HAP-1 (cell line): Measurements from ENCODE around the gene HIPK2.

ENCODE experiments used
- DNase-seq, 2 experiments: peaks; one replicate each; pipeline ENCODE4 v3.0.0-alpha.2; 2016 to 2020; ENCODE audit warnings: low spot score in 2 of 2
- H3K27me3 ChIP-seq: fragments of 250-450 bp; sonication (Bioruptor Pico); 2 replicates; pipeline ENCODE4 v1.5.1; 2020; ENCODE audit warnings: low read depth, mild to moderate bottlenecking, moderate library complexity
- H3K36me3 ChIP-seq: fragments of 250-450 bp; sonication (Bioruptor Pico); replicated peaks from 2 replicates; pipeline ENCODE4 v1.5.1; 2020; ENCODE audit warnings: mild to moderate bottlenecking
- H3K4me1 ChIP-seq: fragments of 250-450 bp; sonication (Bioruptor Pico); 2 replicates; pipeline ENCODE4 v1.5.1; 2020; ENCODE audit warnings: mild to moderate bottlenecking
- H3K4me3 ChIP-seq: fragments of 250-450 bp; sonication (Bioruptor Pico); 2 replicates; pipeline ENCODE4 v1.5.1; 2020; ENCODE audit warnings: mild to moderate bottlenecking, moderate library complexity
- H3K9me3 ChIP-seq: fragments of 250-450 bp; sonication (Bioruptor Pico); 2 replicates; pipeline ENCODE4 v1.5.1; 2020; ENCODE audit warnings: mild to moderate bottlenecking, moderate library complexity
- in situ Hi-C: fragments of 300-500 bp; cut with MboI; formaldehyde crosslinking; loops from 3 replicates; pipeline ENCODE4 v1.14.3; 2020; ENCODE audit warnings: low sequenced_read_pairs, inconsistent platforms, mixed read lengths

Gene HIPK2

DNA sequence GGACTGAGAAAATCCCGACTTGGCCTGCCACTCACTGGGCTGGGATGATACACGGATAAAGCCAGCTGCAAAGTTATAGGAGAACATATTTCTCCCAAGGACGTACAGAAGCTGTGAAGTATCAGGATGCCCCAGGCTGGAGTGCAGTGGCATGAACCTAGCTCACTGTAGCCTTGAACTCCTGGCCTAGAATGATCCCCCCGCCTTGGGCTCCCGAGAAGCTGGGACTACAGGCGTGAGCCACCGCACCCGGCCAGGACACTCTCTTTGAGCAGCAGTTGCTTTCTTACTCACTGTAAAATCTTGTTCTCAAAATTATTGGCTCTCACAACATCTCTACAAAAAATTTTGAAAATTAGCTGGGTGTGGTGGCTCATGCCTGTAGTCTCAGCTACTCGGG, 203.9 kb downstream of the HIPK2 start:
- no peaks in the 10 kb centered on the region for H3K9me3 ChIP-seq
- no peaks in the 10 kb centered on the region; the same call in 1 of the 2 replicates for H3K36me3 ChIP-seq
- H3K4me1 ChIP-seq: no peaks in the 10 kb centered on the region
- H3K4me3 ChIP-seq: no peak overlapping the region
- no peak for DNase-seq
- H3K27me3 ChIP-seq: no peaks in the 10 kb centered on the region
- in situ Hi-C loops: no loop called here

DNA sequence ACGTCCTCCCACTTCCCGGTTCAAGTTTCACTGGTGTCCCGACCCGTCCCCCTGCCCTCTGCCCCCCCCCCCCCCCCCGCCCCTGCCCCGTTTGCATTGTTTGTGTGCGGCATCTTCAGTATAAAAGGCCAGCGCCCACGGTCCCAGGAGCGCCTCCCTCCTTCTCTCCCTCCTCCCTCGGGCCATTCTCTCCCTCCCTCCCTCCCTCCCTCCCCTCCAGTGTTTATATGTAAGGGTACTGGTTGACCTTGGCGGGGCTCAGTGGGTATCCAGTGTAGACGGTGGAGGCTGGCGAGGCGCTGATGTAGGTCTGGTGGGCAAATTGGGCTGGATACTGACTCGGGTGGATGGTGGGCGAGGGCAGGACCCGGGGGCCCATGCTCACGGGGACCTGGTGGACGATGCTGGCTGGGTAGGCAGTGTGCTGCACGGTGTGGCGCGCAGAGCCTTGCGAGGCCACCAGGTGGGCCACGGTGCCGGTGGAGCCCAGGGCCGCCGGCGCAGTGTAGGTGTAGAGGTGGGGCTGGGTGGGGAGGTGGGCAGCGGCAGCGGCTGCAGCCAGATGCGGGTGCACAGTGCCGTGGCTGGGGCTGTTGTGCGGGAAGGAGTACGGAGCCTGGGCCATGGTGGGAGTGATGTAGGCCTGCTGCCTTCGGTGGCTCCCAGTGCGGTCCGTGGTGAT, 205.0 kb downstream of the HIPK2 start:
- Histone ChIP-seq H3K4me1 (no peaks in the 10 kb centered on the region), H3K27me3 (no peaks in the 10 kb centered on the region), H3K4me3 (no peak overlapping the region), H3K9me3 (no peaks in the 10 kb centered on the region), H3K36me3 (no peaks in the 10 kb centered on the region; the same call in 1 of the 2 replicates)
- in situ Hi-C loops: no loop called here
- DNase-seq: no peak

- in situ Hi-C loops: no loop called here
- no peak for DNase-seq
- Histone ChIP-seq H3K9me3 (no peaks in the 10 kb centered on the region), H3K4me3 (no peak overlapping the region), H3K4me1 (no peaks in the 10 kb centered on the region), H3K27me3 (no peaks in the 10 kb centered on the region), H3K36me3 (no peaks in the 10 kb centered on the region; the same call in 1 of the 2 replicates)
Measured at GRCh38 chr7:139572071-139572470, 205.7 kb downstream of the HIPK2 start.

GRCh38 chr7:139571651-139572050, 206.1 kb downstream of the HIPK2 start:
- no peaks in the 10 kb centered on the region; the same call in 1 of the 2 replicates for H3K36me3 ChIP-seq
- H3K9me3 ChIP-seq: no peaks in the 10 kb centered on the region
- H3K4me3 ChIP-seq: no peak overlapping the region
- H3K4me1 ChIP-seq: no peaks in the 10 kb centered on the region
- in situ Hi-C loops: no loop called here
- no peak for DNase-seq
- no peaks in the 10 kb centered on the region for H3K27me3 ChIP-seq

DNA sequence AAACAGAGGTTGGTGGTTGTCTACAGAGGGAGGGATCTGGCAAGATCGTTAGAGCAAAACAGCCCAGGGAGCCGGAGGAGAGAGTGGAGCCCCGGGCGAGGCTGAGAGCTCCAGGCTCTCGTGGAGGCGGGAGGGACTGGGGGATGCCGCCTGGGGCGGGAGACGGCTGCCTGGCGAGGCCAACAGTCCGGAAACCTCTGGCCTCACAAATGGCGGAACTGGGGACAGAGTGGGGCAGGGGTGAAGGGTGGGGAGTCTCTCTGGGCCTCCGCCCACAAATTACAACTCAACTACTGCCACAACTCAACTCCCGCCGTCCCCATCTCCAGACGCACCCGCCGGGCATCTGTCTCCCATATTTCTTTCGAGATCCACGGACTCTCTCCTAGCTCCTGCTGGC, 206.6 kb downstream of the HIPK2 start:
- Histone ChIP-seq H3K36me3 (no peaks in the 10 kb centered on the region; the same call in 1 of the 2 replicates), H3K4me1 (no peaks in the 10 kb centered on the region), H3K9me3 (no peaks in the 10 kb centered on the region), H3K4me3 (no peak overlapping the region), H3K27me3 (no peaks in the 10 kb centered on the region)
- in situ Hi-C loops: no loop called here
- DNase-seq: no peak

DNA sequence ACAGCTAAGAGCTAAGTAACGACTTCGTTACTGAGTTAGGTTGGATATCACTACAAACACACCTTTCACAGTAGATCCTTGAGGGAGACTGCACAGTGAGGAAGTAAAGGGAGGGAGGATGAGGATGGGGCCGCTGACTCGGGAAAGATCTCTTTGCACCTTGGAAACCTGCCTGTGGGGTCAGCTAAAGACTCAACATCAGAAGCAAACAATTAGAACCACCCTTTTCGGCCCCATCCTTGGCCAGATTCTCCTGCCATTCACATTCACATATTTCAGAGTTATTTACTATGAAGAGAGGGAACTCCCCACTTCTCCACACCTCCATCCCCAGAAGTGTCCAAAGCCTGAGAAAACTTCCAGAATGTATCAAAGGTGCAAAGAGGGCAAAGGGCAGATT, 207.2 kb downstream of the HIPK2 start:
- Histone ChIP-seq H3K36me3 (no peaks in the 10 kb centered on the region; the same call in 1 of the 2 replicates), H3K4me3 (no peak overlapping the region), H3K27me3 (no peaks in the 10 kb centered on the region), H3K9me3 (no peaks in the 10 kb centered on the region), H3K4me1 (0 out of 2 replicates have a peak, but pooled peaks cover 3% of the 10 kb centered on the region)
- DNase-seq: no peak
- in situ Hi-C loops: no loop called here

GRCh38 chr7:139570119-139570518, 207.7 kb downstream of the HIPK2 start:
- no peak for DNase-seq
- Histone ChIP-seq H3K27me3 (no peaks in the 10 kb centered on the region), H3K9me3 (no peaks in the 10 kb centered on the region), H3K4me3 (no peak overlapping the region), H3K36me3 (no peaks in the 10 kb centered on the region; the same call in 1 of the 2 replicates), H3K4me1 (peaks cover 7% of the 10 kb centered on the region)
- in situ Hi-C loops: no loop called here

- Histone ChIP-seq H3K4me1 (peaks cover 12% of the 10 kb centered on the region), H3K36me3 (no peaks in the 10 kb centered on the region; the same call in 1 of the 2 replicates), H3K27me3 (no peaks in the 10 kb centered on the region), H3K4me3 (no peak overlapping the region), H3K9me3 (no peaks in the 10 kb centered on the region)
- in situ Hi-C loops: no loop called here
- DNase-seq: no peak
Measured at GRCh38 chr7:139568813-139569490, 208.8 kb downstream of the HIPK2 start.

- no peak for DNase-seq
- H3K4me1 ChIP-seq: peaks cover 12% of the 10 kb centered on the region
- H3K4me3 ChIP-seq: no peak overlapping the region
- in situ Hi-C loops: no loop called here
- no peaks in the 10 kb centered on the region for H3K9me3 ChIP-seq
- H3K36me3 ChIP-seq: no peaks in the 10 kb centered on the region; the same call in 1 of the 2 replicates
- H3K27me3 ChIP-seq: no peaks in the 10 kb centered on the region
Measured at GRCh38 chr7:139568346-139568675, 209.5 kb downstream of the HIPK2 start.

DNA sequence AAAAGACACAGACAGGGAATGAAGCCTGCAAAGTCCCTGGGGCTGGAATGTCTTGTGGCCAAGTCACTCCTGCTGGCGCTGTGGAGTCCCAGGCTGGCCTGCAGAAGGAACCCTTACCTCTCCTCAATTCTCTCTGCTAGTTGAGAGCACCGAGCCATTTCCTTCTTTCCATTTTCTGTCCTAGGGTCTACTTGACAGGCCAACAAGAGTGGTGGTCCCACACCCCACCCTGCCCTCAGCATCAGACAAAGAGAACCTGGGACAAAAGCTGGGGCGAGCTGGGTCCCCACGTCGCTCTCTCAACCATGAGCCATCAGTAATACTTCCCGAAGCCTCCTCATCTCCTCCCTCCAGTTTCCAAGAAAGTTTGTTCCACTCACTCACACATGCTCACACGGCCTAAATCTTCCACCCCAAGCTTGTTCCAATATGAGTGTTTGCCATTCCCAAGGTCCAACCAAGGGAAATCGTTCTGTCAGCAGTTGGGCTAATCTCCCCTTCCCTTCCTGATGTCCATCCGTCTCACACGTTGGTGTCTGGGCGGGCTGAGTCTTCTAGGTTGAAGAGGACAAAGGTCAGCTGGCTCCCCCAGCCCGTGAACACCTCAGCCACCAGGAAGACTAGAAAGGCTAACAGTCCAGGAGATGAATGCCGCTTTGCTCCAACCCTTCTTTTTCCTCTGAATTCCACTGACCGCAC, 210.0 kb downstream of the HIPK2 start:
- H3K4me3 ChIP-seq: no peak overlapping the region
- peaks cover 12% of the 10 kb centered on the region for H3K4me1 ChIP-seq
- H3K9me3 ChIP-seq: no peaks in the 10 kb centered on the region
- H3K27me3 ChIP-seq: no peaks in the 10 kb centered on the region
- no peaks in the 10 kb centered on the region; the same call in 1 of the 2 replicates for H3K36me3 ChIP-seq
- in situ Hi-C loops: no loop called here
- DNase-seq: no peak

- in situ Hi-C loops: no loop called here
Measured at GRCh38 chr7:139566736-139567646, 210.8 kb downstream of the HIPK2 start.

DNA sequence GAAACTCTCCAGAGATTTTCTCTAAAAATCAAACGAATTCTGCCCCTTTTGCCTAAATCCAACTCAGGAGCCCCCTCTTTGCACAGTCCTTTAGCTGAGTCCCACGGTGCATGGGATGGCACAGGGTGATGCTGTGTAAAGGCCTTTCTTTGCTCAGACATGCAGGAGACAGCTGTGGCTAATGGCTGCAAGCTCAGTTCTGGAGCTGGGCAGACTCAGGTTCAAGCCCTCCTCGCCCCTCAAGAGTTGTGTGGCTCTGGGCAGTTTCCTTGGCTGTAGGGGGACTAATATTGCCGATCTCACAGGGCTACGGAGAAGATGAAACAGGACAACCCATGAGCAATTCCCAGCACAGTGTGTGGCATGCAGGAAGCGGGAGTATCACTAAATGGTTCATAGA, 211.7 kb downstream of the HIPK2 start:
- no peak for DNase-seq
- H3K9me3 ChIP-seq: no peaks in the 10 kb centered on the region
- in situ Hi-C loops: no loop called here
- H3K36me3 ChIP-seq: no peaks in the 10 kb centered on the region; the same call in 1 of the 2 replicates
- peaks cover 12% of the 10 kb centered on the region for H3K4me1 ChIP-seq
- no peak overlapping the region for H3K4me3 ChIP-seq
- no peaks in the 10 kb centered on the region for H3K27me3 ChIP-seq

More at GRCh38 chr7:139566736-139567646, 210.8 kb downstream of the HIPK2 start:
- Histone ChIP-seq H3K36me3 (no peaks in the 10 kb centered on the region; the same call in 1 of the 2 replicates), H3K9me3 (no peaks in the 10 kb centered on the region), H3K4me1 (peaks cover 12% of the 10 kb centered on the region), H3K27me3 (no peaks in the 10 kb centered on the region), H3K4me3 (no peak overlapping the region)
- no peak for DNase-seq

DNA sequence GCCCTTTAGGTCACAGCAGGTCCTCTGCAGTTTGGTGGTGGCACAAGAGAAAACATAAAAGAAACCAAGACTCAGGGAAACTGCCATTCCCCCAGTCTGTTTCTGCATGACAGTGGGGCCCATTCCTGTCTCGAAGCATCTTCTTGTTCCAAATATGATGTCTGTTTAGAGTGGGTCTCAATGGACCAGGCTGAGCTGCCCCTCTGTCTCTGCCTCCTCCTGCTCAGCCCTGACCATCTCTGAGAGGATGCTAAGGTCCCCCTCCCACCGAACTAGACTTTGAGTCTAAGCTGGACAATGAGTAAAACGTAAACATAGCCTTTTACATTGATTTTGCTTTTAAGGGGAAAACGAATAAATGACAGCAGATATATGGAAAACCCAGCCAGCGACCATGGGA, 213.9 kb downstream of the HIPK2 start:
- Histone ChIP-seq H3K4me3 (no peak overlapping the region), H3K27me3 (no peaks in the 10 kb centered on the region), H3K36me3 (no peaks in the 10 kb centered on the region), H3K9me3 (no peaks in the 10 kb centered on the region), H3K4me1 (peaks cover 12% of the 10 kb centered on the region)
- no peak for DNase-seq
- in situ Hi-C loops: no loop called here
